NCI-H187 (cell line): Measurements from ENCODE around the gene CMSS1.

Experiments
- DNase-seq, 2 experiments: peaks; one replicate each; lab custom pipeline; 2025; lab: John Stamatoyannopoulos, UW

CMSS1 gene

GRCh38 chr3:99817437-99818240 lies at the start of gene CMSS1:
TSS of gene CMSS1 (plus strand) at chr3:99817862.
- peak; percentile 56 to 93 for DNase-seq

GRCh38 chr3:99768126-99768525 lies 49.5 kb upstream of the CMSS1 start:
- DNase-seq, result no peak

GRCh38 chr3:99768808-99769501 lies 48.7 kb upstream of the CMSS1 start:
- no peak for DNase-seq

GRCh38 chr3:99772171-99772570 lies 45.5 kb upstream of the CMSS1 start:
- no peak for DNase-seq

- no peak for DNase-seq
These were observed 45.0 kb upstream of the CMSS1 start for GRCh38 chr3:99772671-99773070.

GRCh38 chr3:99774467-99774866 lies 43.2 kb upstream of the CMSS1 start:
- no peak for DNase-seq

GRCh38 chr3:99776516-99777209 lies 41.0 kb upstream of the CMSS1 start:
- no peak for DNase-seq

GRCh38 chr3:99777210-99777549 lies 40.5 kb upstream of the CMSS1 start:
- no peak for DNase-seq

GRCh38 chr3:99777708-99778107 lies 40.0 kb upstream of the CMSS1 start:
- DNase-seq, result no peak

GRCh38 chr3:99780749-99781148 lies 36.9 kb upstream of the CMSS1 start:
- no peak for DNase-seq

GRCh38 chr3:99781761-99782160 lies 35.9 kb upstream of the CMSS1 start:
- DNase-seq, result no peak

- DNase-seq, result no peak
These were observed 34.6 kb upstream of the CMSS1 start for GRCh38 chr3:99783011-99783573.

- no peak for DNase-seq
These were observed 28.5 kb upstream of the CMSS1 start for GRCh38 chr3:99789011-99789721.

GRCh38 chr3:99794485-99794884 lies 23.2 kb upstream of the CMSS1 start:
- DNase-seq, result no peak

- DNase-seq, result no peak
These were observed 22.1 kb upstream of the CMSS1 start for GRCh38 chr3:99795573-99795972.

GRCh38 chr3:99799422-99799821 lies 18.2 kb upstream of the CMSS1 start:
- no peak for DNase-seq

GRCh38 chr3:99803297-99803696 lies 14.4 kb upstream of the CMSS1 start:
- no peak for DNase-seq

GRCh38 chr3:99805160-99805559 lies 12.5 kb upstream of the CMSS1 start:
- DNase-seq, result no peak

- DNase-seq, result no peak
These were observed 9.4 kb upstream of the CMSS1 start for GRCh38 chr3:99808163-99808794.

- DNase-seq, result no peak
These were observed 8.1 kb upstream of the CMSS1 start for GRCh38 chr3:99809565-99809964.

GRCh38 chr3:99810403-99810802 lies 7.3 kb upstream of the CMSS1 start:
- DNase-seq, result no peak

- DNase-seq, result no peak
These were observed 620 bp upstream of the CMSS1 start for GRCh38 chr3:99817047-99817436.
